SK-N-DZ (cell line): ENCODE measurements around the gene TMEM150B.

ENCODE experiments used
- DNase-seq: peaks from one replicate; pipeline ENCODE4 v3.0.0-alpha.2; 2015; ENCODE audit warnings: low spot score

TMEM150B gene

GRCh38 chr19:55355213-55355821 is 30.2 kb upstream of the TMEM150B start:
- DNase-seq: no peak

DNA sequence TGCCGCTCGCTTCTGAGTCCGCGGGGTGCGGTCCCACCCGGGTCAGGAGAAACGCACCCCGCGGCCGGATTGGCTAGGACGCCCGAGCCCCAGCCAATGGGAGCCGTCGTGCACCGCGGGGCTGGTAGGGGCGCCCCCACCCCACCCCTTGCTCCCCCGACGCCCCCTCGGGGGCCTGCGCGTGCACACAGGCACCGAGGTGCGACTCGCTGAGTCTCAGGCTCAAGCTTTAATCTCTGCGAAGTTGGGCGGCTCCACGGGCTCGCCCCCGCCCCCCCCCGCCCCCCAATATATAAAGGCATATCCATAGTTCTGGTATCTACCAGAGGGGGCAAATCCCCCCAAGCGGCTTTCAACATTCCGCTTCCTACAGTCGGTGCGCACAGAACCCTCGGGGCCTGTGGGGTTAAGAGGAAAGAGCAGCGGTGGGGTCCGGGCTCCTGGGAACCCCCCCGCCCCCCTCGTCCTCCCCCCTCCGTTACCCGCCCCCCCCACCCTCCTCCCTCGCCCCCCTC is 29.6 kb upstream of the TMEM150B start, which contains the start of gene COX6B2:
COX6B2 (minus strand) TSS at position 22 of the 515 bp plus-strand sequence. CDS start 198 bp downstream, outside the sequence.
- DNase-seq: no peak

GRCh38 chr19:55353803-55354697 is 28.9 kb upstream of the TMEM150B start:
- no peak for DNase-seq

GRCh38 chr19:55353356-55353802 is 28.2 kb upstream of the TMEM150B start:
- no peak for DNase-seq

DNA sequence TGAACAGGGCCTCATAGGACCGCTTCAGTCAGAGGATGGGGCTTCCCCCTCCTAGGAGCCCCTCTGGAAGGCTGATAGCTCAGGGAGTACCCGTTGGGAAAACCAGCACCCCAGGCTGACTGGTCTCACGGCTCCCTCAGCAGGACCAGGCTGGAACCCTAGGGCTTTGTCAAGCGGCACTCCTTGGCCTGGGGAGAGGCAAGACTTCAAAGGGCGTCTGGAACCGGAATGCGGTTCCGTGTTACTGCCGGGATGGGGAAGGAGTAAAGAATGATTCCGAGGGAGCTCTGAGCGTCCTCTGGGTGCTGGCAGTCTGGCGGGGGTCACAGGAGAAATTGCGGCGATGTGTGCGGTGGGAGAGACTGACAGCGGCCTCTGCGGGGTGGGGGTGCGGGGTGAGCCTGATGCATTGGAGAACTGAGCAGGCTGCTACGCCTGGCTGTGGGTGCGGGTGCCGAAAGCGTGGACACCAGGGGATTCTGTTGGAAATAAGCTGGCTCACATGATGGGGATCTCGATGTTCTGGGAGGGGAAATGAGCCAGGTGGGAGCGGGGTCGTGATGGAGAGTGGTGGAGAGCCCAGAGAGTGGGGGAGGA is 27.5 kb upstream of the TMEM150B start:
- no peak for DNase-seq

GRCh38 chr19:55352040-55352439 is 26.9 kb upstream of the TMEM150B start:
- DNase-seq: no peak

DNA sequence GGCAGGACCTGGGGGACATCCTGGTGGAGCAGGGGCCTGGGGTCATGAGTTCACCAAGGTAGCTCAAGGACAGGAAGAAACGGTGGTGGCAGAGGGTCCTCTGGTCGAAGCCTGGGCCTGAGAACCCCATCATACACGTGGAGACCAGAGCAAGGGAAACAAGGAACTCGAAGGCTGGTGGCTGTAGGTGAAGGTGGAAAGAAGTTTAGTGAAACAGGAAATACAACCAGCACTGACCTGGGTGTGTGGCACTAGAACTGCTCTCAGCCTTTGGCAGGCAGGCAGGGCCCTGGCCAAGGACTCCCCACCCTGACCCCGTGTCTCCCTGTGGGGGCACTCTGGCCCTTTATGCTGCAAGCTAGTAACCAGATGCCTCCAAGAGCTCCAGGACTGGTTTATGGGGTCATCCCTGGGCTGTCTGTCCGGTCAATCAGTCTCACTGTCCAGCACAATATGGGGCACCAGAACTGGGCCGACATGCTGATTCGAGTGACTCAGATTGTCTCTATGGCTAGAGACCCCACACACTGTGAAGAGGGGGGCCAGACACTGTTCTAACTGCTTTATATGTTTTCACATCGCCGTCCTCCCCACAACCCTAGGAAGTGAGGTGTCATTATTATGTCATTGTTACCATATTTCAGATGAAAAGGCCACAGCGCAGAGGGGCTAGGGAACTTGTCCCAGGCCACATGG is 25.6 kb upstream of the TMEM150B start:
- no peak for DNase-seq

DNA sequence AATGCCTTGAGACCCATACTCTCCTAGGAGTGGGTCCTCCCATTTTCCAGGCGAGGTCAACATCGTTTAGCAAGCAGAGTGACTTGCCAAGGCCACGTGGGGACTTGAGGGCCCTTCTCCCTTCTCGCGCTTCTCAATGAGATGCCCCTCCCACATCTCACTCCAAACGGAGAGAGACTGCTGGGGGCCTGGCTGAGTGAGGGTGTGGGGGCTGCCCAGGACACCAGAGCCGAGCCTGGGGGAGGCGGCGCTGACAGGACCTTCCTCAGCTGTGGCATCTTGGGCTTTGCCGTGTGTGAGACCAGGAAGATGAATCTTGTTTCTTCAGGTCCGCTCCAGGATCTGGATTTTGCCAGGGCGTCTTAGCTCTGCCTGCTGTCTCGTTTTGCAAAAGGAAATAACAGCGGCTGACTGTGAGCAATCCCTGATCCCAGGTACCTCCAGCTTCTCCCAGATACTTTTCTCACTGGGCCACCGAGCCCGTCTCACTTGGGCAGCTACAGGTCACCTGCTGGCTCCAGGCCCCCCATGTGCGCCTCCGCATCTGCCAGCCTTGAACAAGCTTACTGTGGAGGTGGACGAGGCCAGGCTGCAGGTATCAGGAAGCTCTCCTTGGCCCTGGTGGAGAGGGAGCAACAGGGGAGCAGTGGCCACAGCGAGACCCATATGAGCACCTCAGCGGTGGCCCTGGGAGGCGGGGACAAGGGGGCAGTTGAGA is 23.3 kb upstream of the TMEM150B start:
- DNase-seq: no peak

- DNase-seq: no peak
Observed at GRCh38 chr19:55347442-55348009, 22.4 kb upstream of the TMEM150B start.

GRCh38 chr19:55346725-55347441 is 21.7 kb upstream of the TMEM150B start:
- DNase-seq: no peak

GRCh38 chr19:55345818-55346724 is 20.9 kb upstream of the TMEM150B start:
- no peak for DNase-seq

DNA sequence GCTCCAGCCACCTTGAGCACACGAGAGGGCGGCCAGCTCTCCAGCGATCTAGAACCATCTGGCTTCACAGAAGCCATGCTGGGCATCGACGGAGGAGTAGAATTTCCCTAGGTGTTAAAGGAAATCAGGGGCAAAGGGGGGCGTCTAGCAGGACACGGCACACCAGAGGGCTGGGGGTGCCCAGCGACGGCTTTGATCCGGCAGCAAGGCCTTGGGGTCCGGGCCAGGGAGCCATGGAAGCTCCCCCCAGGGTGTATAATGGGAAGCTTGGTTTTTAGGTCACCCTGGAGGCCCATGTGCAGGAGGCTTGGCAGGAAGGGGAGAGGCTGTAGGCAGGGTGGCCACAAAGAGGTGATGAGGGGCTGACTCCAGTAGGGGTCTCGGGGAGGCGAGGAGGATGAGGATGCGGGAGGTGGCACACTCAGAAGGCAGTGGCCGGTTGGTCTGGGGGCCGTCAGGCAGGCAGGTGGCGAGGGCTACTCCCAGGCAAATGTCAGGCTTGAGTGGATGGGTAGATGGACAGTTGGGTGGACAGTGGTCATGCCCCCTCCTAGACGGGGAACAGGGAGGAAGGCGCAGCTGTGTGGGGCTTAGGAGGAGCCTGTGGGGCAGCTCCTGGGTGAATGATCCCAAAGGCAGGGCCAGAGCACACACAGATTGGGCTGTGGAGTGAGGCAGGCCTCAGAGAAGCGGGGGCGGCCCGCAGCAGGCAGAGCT is 20.1 kb upstream of the TMEM150B start:
- no peak for DNase-seq

DNA sequence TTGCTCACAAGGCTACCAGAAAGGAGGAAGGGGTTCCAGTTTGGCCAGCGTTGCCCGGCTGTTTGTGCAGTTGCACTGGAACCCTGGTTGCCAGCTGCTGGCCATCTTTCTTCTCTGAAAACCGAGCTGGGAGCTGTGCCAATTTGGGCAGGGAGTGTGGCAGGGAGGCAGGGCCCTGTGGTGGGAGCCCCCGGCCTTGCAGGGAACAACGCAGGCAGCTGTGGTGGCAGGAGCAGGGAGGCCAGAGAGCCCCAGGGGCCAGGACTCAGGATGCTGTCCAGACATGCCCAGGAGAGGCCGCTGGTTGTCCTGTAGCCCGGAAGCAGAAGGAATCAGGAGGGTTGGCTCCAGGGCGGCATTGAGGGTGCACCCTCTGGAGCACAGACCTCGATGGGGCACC is 19.3 kb upstream of the TMEM150B start:
- no peak for DNase-seq

- DNase-seq: no peak
Observed at GRCh38 chr19:55341595-55342531, 16.7 kb upstream of the TMEM150B start.

- peak; percentile 65 for DNase-seq
Observed at GRCh38 chr19:55341171-55341588, 16.0 kb upstream of the TMEM150B start.

- no peak for DNase-seq
Observed at GRCh38 chr19:55340784-55341147, 15.6 kb upstream of the TMEM150B start.
